Measurements from ENCODE around the gene SFRP4. TPM values are rescaled to one million over a fixed set of nuclear protein-coding genes. Genes with fewer than 3 reads are reported as not detected.

Gene SFRP4
- 3.2 TPM for total RNA-seq

GRCh38 chr7:37916673-37917660, at the start of gene SFRP4:
Gene SFRP4, minus strand, starts transcription at chr7:37916817. Its CDS starts 280 bp downstream, at chr7:37916537.

GRCh38 chr7:37920305-37920848, 3.8 kb upstream of the SFRP4 start, which contains the start of gene EPDR1:
Gene EPDR1, plus strand, starts transcription at chr7:37920640. Its CDS starts 300 bp downstream, at chr7:37920940.

Other genes with a start within 250 kb of the SFRP4 start
- not detected for gene GPR141, start 233.1 kb downstream of the SFRP4 start, total RNA-seq
- not detected for gene NME8, start 68.2 kb downstream of the SFRP4 start, total RNA-seq
- 33.7 TPM for gene EPDR1, start 3.8 kb upstream of the SFRP4 start, total RNA-seq